Measurements from ENCODE around the gene KIF26A. TPM values are rescaled to one million over a fixed set of nuclear protein-coding genes. Genes with fewer than 3 reads are reported as not detected.

The KIF26A gene
- total and polyA plus RNA-seq, 2 of the 13 experiments (the other 11 are each of a cell fraction or from before 2014, with no cell fraction given): not detected

DNA sequence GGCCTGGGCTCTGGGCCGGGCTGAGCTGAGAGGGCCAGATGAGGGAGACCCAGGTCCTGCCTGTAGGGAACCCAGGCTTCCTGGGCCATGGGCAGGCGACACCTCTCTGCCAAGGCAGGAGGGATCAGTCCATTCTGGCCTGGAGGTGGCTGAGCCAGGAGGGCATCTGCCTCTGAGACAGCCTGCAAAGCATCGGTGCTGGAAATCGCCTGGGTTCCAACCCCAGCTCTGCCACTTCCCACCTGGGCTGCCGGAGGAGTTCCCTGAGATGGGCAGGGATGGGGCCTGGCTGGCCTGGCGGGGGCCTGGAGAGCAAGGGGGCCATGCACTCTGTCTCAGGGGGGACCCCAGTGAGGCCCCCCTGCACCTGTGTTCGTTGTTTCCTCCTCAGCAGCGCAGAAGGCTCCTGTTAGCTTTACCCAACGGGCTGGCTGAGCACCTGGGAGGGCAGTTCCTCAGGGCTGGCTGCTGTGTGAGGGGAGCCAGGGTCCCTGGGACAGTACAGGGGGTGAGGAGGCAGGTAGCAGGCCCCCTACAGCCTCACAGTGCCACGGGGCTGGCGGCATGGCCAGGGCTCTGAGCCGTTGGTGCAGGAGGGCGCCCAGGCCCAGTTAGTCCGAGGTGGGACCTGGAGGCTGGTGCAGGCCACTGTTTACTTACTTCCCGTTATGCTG lies 50.5 kb downstream of the KIF26A start (continued):
- TF ChIP-seq, protein P1, sequence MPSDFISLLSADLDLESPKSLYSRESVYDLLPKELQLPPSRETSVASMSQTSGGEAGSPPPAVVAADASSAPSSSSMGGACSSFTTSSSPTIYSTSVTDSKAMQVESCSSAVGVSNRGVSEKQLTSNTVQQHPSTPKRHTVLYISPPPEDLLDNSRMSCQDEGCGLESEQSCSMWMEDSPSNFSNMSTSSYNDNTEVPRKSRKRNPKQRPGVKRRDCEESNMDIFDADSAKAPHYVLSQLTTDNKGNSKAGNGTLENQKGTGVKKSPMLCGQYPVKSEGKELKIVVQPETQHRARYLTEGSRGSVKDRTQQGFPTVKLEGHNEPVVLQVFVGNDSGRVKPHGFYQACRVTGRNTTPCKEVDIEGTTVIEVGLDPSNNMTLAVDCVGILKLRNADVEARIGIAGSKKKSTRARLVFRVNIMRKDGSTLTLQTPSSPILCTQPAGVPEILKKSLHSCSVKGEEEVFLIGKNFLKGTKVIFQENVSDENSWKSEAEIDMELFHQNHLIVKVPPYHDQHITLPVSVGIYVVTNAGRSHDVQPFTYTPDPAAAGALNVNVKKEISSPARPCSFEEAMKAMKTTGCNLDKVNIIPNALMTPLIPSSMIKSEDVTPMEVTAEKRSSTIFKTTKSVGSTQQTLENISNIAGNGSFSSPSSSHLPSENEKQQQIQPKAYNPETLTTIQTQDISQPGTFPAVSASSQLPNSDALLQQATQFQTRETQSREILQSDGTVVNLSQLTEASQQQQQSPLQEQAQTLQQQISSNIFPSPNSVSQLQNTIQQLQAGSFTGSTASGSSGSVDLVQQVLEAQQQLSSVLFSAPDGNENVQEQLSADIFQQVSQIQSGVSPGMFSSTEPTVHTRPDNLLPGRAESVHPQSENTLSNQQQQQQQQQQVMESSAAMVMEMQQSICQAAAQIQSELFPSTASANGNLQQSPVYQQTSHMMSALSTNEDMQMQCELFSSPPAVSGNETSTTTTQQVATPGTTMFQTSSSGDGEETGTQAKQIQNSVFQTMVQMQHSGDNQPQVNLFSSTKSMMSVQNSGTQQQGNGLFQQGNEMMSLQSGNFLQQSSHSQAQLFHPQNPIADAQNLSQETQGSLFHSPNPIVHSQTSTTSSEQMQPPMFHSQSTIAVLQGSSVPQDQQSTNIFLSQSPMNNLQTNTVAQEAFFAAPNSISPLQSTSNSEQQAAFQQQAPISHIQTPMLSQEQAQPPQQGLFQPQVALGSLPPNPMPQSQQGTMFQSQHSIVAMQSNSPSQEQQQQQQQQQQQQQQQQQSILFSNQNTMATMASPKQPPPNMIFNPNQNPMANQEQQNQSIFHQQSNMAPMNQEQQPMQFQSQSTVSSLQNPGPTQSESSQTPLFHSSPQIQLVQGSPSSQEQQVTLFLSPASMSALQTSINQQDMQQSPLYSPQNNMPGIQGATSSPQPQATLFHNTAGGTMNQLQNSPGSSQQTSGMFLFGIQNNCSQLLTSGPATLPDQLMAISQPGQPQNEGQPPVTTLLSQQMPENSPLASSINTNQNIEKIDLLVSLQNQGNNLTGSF (CRISPR knock-in tag; IDR thresholded peaks at IDR 0.05): no peak
- TF ChIP-seq PCBP1 (IDR thresholded peaks at IDR 0.05; ENCODE audit: borderline replicate concordance, low read depth, low read length) (no peak), KDM5A (IDR thresholded peaks at IDR 0.05; ENCODE audit: borderline replicate concordance, low read length) (no peak), HOXA3 (CRISPR knock-in tag; IDR thresholded peaks at IDR 0.05) (no peak), ZNF543 (CRISPR knock-in tag; IDR thresholded peaks at IDR 0.05) (no peak), JDP2 (CRISPR knock-in tag; IDR thresholded peaks at IDR 0.05; ENCODE audit: borderline replicate concordance) (no peak), ZNF766 (CRISPR knock-in tag; IDR thresholded peaks at IDR 0.05; ENCODE audit: borderline replicate concordance) (no peak), MED13 (CRISPR knock-in tag; IDR thresholded peaks at IDR 0.05) (no peak), JUN (CRISPR knock-in tag; IDR thresholded peaks at IDR 0.05) (no peak), CENPBD1 (CRISPR knock-in tag; IDR thresholded peaks at IDR 0.05; ENCODE audit: borderline replicate concordance, low read depth) (no peak), KLF6 (CRISPR knock-in tag; IDR thresholded peaks at IDR 0.05) (no peak)
- TF ChIP-seq, protein P2, sequence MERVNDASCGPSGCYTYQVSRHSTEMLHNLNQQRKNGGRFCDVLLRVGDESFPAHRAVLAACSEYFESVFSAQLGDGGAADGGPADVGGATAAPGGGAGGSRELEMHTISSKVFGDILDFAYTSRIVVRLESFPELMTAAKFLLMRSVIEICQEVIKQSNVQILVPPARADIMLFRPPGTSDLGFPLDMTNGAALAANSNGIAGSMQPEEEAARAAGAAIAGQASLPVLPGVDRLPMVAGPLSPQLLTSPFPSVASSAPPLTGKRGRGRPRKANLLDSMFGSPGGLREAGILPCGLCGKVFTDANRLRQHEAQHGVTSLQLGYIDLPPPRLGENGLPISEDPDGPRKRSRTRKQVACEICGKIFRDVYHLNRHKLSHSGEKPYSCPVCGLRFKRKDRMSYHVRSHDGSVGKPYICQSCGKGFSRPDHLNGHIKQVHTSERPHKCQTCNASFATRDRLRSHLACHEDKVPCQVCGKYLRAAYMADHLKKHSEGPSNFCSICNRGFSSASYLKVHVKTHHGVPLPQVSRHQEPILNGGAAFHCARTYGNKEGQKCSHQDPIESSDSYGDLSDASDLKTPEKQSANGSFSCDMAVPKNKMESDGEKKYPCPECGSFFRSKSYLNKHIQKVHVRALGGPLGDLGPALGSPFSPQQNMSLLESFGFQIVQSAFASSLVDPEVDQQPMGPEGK (CRISPR knock-in tag; IDR thresholded peaks at IDR 0.05): no peak

All from HepG2 (cell line).